SK-N-SH (cell line): ENCODE results near the gene DLX6. TPM values are rescaled to one million over a fixed set of nuclear protein-coding genes. Genes with fewer than 3 reads are reported as not detected.

ENCODE experiments used
- CTCF ChIA-PET: fragments of 300-600, 350-600 bp; formaldehyde crosslinking; extraction: SDS; loops from one replicate; lab custom pipeline; 2021; lab: Yijun Ruan, JAX
- POLR2A ChIA-PET: fragments of 350-600 bp; sonication (Branson Sonifier 250); formaldehyde crosslinking; extraction: SDS; loops from one replicate; lab custom pipeline; 2020; ENCODE audit warnings: antibody characterized with exemption, inconsistent platforms; lab: Yijun Ruan, JAX
- DNase-seq: peaks from one replicate; pipeline ENCODE4 v3.0.0; 2012
- H2AFZ ChIP-seq: fragments of 200-600 bp; sonication (generic); 2 replicates; pipeline ENCODE4 v1.8.1; 2016; ENCODE audit warnings: antibody characterized with exemption, mild to moderate bottlenecking, low read depth
- H3F3A ChIP-seq: fragments of 200-600 bp; sonication (generic); replicated peaks from 2 replicates; pipeline ENCODE3; 2016; ENCODE audit warnings: antibody characterized with exemption, mild to moderate bottlenecking; ENCODE audit not compliant: insufficient read depth
- H3K27ac ChIP-seq, 2 experiments: fragments of 200-500 bp in 1 of 2; fragments of 200-600 bp in 1 of 2; sonication (Bioruptor generic) in 1 of 2; sonication (generic), shearing (Covaris generic) in 1 of 2; 2 replicates each; pipeline versions ENCODE4 v1.5.1 to v1.6.1; 2014 to 2016; ENCODE audit warnings: low read depth in 2 of 2, inconsistent platforms in 1 of 2, low read length in 1 of 2, mild to moderate bottlenecking in 1 of 2, mixed read lengths in 1 of 2
- H3K27me3 ChIP-seq: fragments of 200-600 bp; sonication (generic), shearing (Covaris generic); 2 replicates; pipeline ENCODE4 v1.6.1; 2016; ENCODE audit warnings: mixed run types; ENCODE audit not compliant: insufficient read depth
- H3K36me3 ChIP-seq, 2 experiments: fragments of 200-500 bp in 1 of 2; fragments of 200-600 bp in 1 of 2; sonication (Bioruptor generic) in 1 of 2; sonication (generic) in 1 of 2; replicated peaks in 1 of 2; 2 replicates each; pipeline versions ENCODE3 to v1.5.1; 2014 to 2016; ENCODE audit warnings: low read length in 1 of 2, mild to moderate bottlenecking in 1 of 2; ENCODE audit not compliant: insufficient read depth in 2 of 2, control insufficient read depth in 1 of 2
- H3K4me1 ChIP-seq, 2 experiments: fragments of 200-500 bp in 1 of 2; fragments of 200-600 bp in 1 of 2; sonication (Bioruptor generic) in 1 of 2; sonication (generic), shearing (Covaris generic) in 1 of 2; 2 replicates each; pipeline versions ENCODE4 v1.5.1 to v1.6.1; 2014 to 2016; ENCODE audit warnings: low read depth in 1 of 2, low read length in 1 of 2, mixed run types in 1 of 2; ENCODE audit not compliant: insufficient read depth in 2 of 2, control insufficient read depth in 1 of 2
- H3K4me2 ChIP-seq: fragments of 200-600 bp; sonication (generic), shearing (Covaris generic); 2 replicates; pipeline ENCODE4 v1.6.1; 2017; ENCODE audit warnings: mixed run types
- H3K4me3 ChIP-seq, 2 experiments: fragments of 200-500 bp in 1 of 2; fragments of 200-600 bp in 1 of 2; sonication (Bioruptor generic) in 1 of 2; sonication (generic), shearing (Covaris generic) in 1 of 2; 2 replicates each; pipeline versions ENCODE4 v1.5.1 to v1.8.1; 2014 to 2016; ENCODE audit warnings: low read depth in 2 of 2, inconsistent platforms in 1 of 2, low read length in 1 of 2, mild to moderate bottlenecking in 1 of 2, mixed read lengths in 1 of 2, moderate library complexity in 1 of 2
- H3K79me2 ChIP-seq: fragments of 200-600 bp; sonication (generic); 2 replicates; pipeline ENCODE4 v1.8.1; 2017; ENCODE audit warnings: mild to moderate bottlenecking; ENCODE audit not compliant: insufficient read depth
- H3K9ac ChIP-seq: fragments of 200-600 bp; sonication (generic); 2 replicates; pipeline ENCODE4 v1.6.1; 2017; ENCODE audit warnings: mixed run types
- H3K9me2 ChIP-seq: fragments of 200-600 bp; sonication (generic); 2 replicates; pipeline ENCODE4 v1.6.1; 2017; ENCODE audit warnings: mixed run types
- H3K9me3 ChIP-seq: fragments of 200-600 bp; sonication (generic); 2 replicates; pipeline ENCODE4 v1.6.1; 2017; ENCODE audit warnings: mixed run types, mild to moderate bottlenecking, moderate library complexity
- H4K20me1 ChIP-seq: fragments of 200-600 bp; sonication (generic); 2 replicates; pipeline ENCODE4 v1.6.1; 2017; ENCODE audit warnings: mild to moderate bottlenecking, mixed run types; ENCODE audit not compliant: insufficient read depth
- ELF1 ChIP-seq: IDR thresholded peaks from 2 replicates; pipeline ENCODE4 v1.4.0; 2012
- EP300 ChIP-seq, 2 experiments: IDR thresholded peaks; 2 replicates each; pipeline versions ENCODE4 v1.4.0 to v1.6.1; 2012; ENCODE audit warnings: borderline replicate concordance in 1 of 2, low read depth in 1 of 2, low read length in 1 of 2
- EZH2phosphoT487 ChIP-seq: fragments of 200-600 bp; sonication (generic); IDR thresholded peaks from 2 replicates; pipeline ENCODE4 v1.6.1; 2017; ENCODE audit warnings: low read depth, mixed run types, mild to moderate bottlenecking, antibody characterized with exemption, moderate library complexity, borderline replicate concordance
- FOSL2 ChIP-seq: IDR thresholded peaks from 2 replicates; pipeline ENCODE4 v1.4.0; 2012; ENCODE audit warnings: low read depth, mild to moderate bottlenecking, moderate library complexity, borderline replicate concordance
- FOXM1 ChIP-seq: IDR thresholded peaks from 2 replicates; pipeline ENCODE4 v1.4.0; 2012; ENCODE audit warnings: low read depth, mild to moderate bottlenecking
- GATA2 ChIP-seq: sonication (generic); formaldehyde crosslinking; IDR thresholded peaks from 2 replicates; pipeline ENCODE4 v1.5.0; 2020; ENCODE audit warnings: mild to moderate bottlenecking, missing genetic modification reagents
- MXI1 ChIP-seq: IDR thresholded peaks from 2 replicates; pipeline ENCODE4 v1.6.1; 2012; ENCODE audit warnings: mild to moderate bottlenecking, low read depth, low read length, improper control_type of control experiment
- NFIC ChIP-seq: IDR thresholded peaks from 2 replicates; pipeline ENCODE4 v1.4.0; 2012; ENCODE audit warnings: borderline replicate concordance
- RFX5 ChIP-seq: IDR thresholded peaks from 2 replicates; pipeline ENCODE4 v1.6.1; 2012; ENCODE audit warnings: mild to moderate bottlenecking, improper control_type of control experiment, low read length
- SIN3A ChIP-seq: IDR thresholded peaks from 2 replicates; pipeline ENCODE4 v1.6.1; 2012; ENCODE audit warnings: low read depth, mild to moderate bottlenecking, low read length, moderate library complexity, borderline replicate concordance
- TCF12 ChIP-seq: IDR thresholded peaks from 2 replicates; pipeline ENCODE4 v1.4.0; 2012
- TEAD4 ChIP-seq: IDR thresholded peaks from 2 replicates; pipeline ENCODE4 v1.4.0; 2012; ENCODE audit warnings: mild to moderate bottlenecking, borderline replicate concordance; ENCODE audit not compliant: insufficient read depth
- USF2 ChIP-seq: fragments of 150-350 bp; IDR thresholded peaks from 2 replicates; pipeline ENCODE4 v1.6.1; 2017; ENCODE audit warnings: antibody characterized with exemption, low read length, low read depth, borderline replicate concordance
- YY1 ChIP-seq: IDR thresholded peaks from 2 replicates; pipeline ENCODE4 v1.4.0; 2012; ENCODE audit warnings: low read depth, mild to moderate bottlenecking
- WGBS: methylation state at CpG from one replicate; pipeline ENCODE4 v1.1.6; 2017; ENCODE audit warnings: low lambda C conversion rate; 5-methylcytosine and 5-hydroxymethylcytosine counted together
- polyA plus RNA-seq, 3 experiments: library from polyadenylated mRNA; depleted of rRNA; stranded (reverse); fragments of >200 nt; gene quantifications; 2 replicates each; pipeline ENCODE4 v1.2.3, GENCODE V29; 2012
- TF ChIP-seq, protein P1 (sequence below): IDR thresholded peaks from 2 replicates; pipeline ENCODE4 v1.4.0; 2012; ENCODE audit warnings: low read depth, borderline replicate concordance
- TF ChIP-seq, protein P2 (sequence below): IDR thresholded peaks from 2 replicates; pipeline ENCODE4 v1.6.1; 2012; ENCODE audit warnings: mild to moderate bottlenecking, low read depth, low read length, moderate library complexity
- TF ChIP-seq, protein P3 (sequence below): IDR thresholded peaks from 2 replicates; pipeline ENCODE4 v1.4.0; 2012; ENCODE audit warnings: low read depth, borderline replicate concordance

The DLX6 gene
- polyA plus RNA-seq, 1 of the 3 experiments (the other 2 are of a cell fraction): 0.23 TPM

GRCh38 chr7:96985992-96986391, 19.4 kb upstream of the DLX6 start:
- no peaks in the 10 kb centered on the region for H3K9me2 ChIP-seq
- no peak for DNase-seq
- 48% methylated on average over 1 of the region's 1 CpG for WGBS
- TF ChIP-seq, protein P1, sequence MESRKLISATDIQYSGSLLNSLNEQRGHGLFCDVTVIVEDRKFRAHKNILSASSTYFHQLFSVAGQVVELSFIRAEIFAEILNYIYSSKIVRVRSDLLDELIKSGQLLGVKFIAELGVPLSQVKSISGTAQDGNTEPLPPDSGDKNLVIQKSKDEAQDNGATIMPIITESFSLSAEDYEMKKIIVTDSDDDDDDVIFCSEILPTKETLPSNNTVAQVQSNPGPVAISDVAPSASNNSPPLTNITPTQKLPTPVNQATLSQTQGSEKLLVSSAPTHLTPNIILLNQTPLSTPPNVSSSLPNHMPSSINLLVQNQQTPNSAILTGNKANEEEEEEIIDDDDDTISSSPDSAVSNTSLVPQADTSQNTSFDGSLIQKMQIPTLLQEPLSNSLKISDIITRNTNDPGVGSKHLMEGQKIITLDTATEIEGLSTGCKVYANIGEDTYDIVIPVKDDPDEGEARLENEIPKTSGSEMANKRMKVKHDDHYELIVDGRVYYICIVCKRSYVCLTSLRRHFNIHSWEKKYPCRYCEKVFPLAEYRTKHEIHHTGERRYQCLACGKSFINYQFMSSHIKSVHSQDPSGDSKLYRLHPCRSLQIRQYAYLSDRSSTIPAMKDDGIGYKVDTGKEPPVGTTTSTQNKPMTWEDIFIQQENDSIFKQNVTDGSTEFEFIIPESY: no peak
- TF ChIP-seq RFX5 (no peak), FOSL2 (no peak), MXI1 (no peak), TCF12 (no peak), EP300 (IDR thresholded peaks at IDR 0.05; ENCODE audit: borderline replicate concordance in 1 of 2, low read depth in 1 of 2, low read length in 1 of 2) (no peak), NFIC (no peak), GATA2 (CRISPR knock-in tag) (no peak), EZH2phosphoT487 (no peak), SIN3A (no peak), ELF1 (no peak), TEAD4 (no peak), USF2 (no peak), FOXM1 (no peak), YY1 (no peak)
- TF ChIP-seq, protein P2, sequence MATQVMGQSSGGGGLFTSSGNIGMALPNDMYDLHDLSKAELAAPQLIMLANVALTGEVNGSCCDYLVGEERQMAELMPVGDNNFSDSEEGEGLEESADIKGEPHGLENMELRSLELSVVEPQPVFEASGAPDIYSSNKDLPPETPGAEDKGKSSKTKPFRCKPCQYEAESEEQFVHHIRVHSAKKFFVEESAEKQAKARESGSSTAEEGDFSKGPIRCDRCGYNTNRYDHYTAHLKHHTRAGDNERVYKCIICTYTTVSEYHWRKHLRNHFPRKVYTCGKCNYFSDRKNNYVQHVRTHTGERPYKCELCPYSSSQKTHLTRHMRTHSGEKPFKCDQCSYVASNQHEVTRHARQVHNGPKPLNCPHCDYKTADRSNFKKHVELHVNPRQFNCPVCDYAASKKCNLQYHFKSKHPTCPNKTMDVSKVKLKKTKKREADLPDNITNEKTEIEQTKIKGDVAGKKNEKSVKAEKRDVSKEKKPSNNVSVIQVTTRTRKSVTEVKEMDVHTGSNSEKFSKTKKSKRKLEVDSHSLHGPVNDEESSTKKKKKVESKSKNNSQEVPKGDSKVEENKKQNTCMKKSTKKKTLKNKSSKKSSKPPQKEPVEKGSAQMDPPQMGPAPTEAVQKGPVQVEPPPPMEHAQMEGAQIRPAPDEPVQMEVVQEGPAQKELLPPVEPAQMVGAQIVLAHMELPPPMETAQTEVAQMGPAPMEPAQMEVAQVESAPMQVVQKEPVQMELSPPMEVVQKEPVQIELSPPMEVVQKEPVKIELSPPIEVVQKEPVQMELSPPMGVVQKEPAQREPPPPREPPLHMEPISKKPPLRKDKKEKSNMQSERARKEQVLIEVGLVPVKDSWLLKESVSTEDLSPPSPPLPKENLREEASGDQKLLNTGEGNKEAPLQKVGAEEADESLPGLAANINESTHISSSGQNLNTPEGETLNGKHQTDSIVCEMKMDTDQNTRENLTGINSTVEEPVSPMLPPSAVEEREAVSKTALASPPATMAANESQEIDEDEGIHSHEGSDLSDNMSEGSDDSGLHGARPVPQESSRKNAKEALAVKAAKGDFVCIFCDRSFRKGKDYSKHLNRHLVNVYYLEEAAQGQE: no peak
- TF ChIP-seq, protein P3, sequence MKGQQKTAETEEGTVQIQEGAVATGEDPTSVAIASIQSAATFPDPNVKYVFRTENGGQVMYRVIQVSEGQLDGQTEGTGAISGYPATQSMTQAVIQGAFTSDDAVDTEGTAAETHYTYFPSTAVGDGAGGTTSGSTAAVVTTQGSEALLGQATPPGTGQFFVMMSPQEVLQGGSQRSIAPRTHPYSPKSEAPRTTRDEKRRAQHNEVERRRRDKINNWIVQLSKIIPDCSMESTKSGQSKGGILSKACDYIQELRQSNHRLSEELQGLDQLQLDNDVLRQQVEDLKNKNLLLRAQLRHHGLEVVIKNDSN: no peak
- TF ChIP-seq, all 33 proteins: peak for 0
- Histone ChIP-seq H3K4me3 (no peak overlapping the region), H3K79me2 (no peaks in the 10 kb centered on the region), H3K27ac (no peak overlapping the region), H3F3A (no peaks in the 10 kb centered on the region), H3K36me3 (no peaks in the 10 kb centered on the region), H3K9ac (no peak overlapping the region), H2AFZ (no peak overlapping the region), H3K4me2 (no peak overlapping the region), H3K4me1 (no peaks in the 10 kb centered on the region; a peak in 1 of 4 replicates), H3K9me3 (no peaks in the 10 kb centered on the region), H3K27me3 (no peaks in the 10 kb centered on the region), H4K20me1 (no peaks in the 10 kb centered on the region)
- ChIA-PET POLR2A (no interaction called here), CTCF (interaction anchor here (0.5 to 1.7 kb wide), 2 partner anchors 39 to 849 kb away, joined by 3 to 4 read pairs; no protein-coding TSS in a partner anchor)
